Thyroid gland (tissue), 4 donors: ENCODE data around the gene ANXA6. TPM values are rescaled to one million over a fixed set of nuclear protein-coding genes. Genes with fewer than 3 reads are reported as not detected.

Source experiments
- DNase-seq, 2 donors: peaks; one replicate each; pipeline ENCODE4 v3.0.0-alpha.2; 2019
- H3K27ac ChIP-seq, 3 donors: fragments of 200-600 bp; sonication (generic); 1 replicate in 2 of 3; 2 replicates in 1 of 3; pipeline ENCODE4 v1.5.1; 2016 to 2019; ENCODE audit warnings: mild to moderate bottlenecking in 1 of 3, moderate library complexity in 1 of 3
- H3K27me3 ChIP-seq: fragments of 200-600 bp; sonication (generic); one replicate; pipeline ENCODE4 v1.5.1; 2019
- H3K36me3 ChIP-seq, 2 donors: fragments of 200-600 bp; sonication (generic); one replicate each; pipeline ENCODE4 v1.5.1; 2016 to 2019
- H3K4me1 ChIP-seq, 2 donors: fragments of 200-600 bp; sonication (generic); one replicate each; pipeline ENCODE4 v1.5.1; 2017 to 2019
- H3K4me3 ChIP-seq, 3 donors: fragments of 200-600 bp; sonication (generic); replicated peaks in 1 of 3; 1 replicate in 2 of 3; 2 replicates in 1 of 3; pipeline ENCODE4 v1.5.1; 2016; ENCODE audit warnings: mild to moderate bottlenecking in 1 of 3
- H3K9me3 ChIP-seq: fragments of 200-600 bp; sonication (generic); one replicate; pipeline ENCODE4 v1.5.1; 2017
- CTCF ChIP-seq, 6 experiments: fragments of 200-600 bp in 3 of 6; fragments of 450-650 bp in 3 of 6; sonication (generic) in 3 of 6; IDR thresholded peaks; one replicate each; pipeline ENCODE4 v1.5.1; 2016 to 2019; ENCODE audit warnings: antibody characterized with exemption in 6 of 6, mild to moderate bottlenecking in 2 of 6, inconsistent platforms in 1 of 6, moderate library complexity in 1 of 6
- POLR2A ChIP-seq, 2 donors: fragments of 450-650 bp; IDR thresholded peaks; one replicate each; pipeline ENCODE4 v1.6.1; 2017; ENCODE audit warnings: antibody characterized with exemption in 2 of 2, mild to moderate bottlenecking in 2 of 2, moderate library complexity in 1 of 2
- WGBS, 2 donors: methylation state at CpG; one replicate each; pipeline ENCODE4 v1.1.5; 2017; 5-methylcytosine and 5-hydroxymethylcytosine counted together
- intact Hi-C: fragments of 100-400 bp; cut with DNase I; formaldehyde crosslinking; loops from one replicate; pipeline ENCODE4 v1.15.1; 2023
- total RNA-seq, 4 donors: library from RNA; depleted of rRNA; stranded (reverse); fragments of >200 nt; gene quantifications; one replicate each; pipeline ENCODE4 v1.2.3, GENCODE V29; 2016

Gene ANXA6
- total RNA-seq, 4 donors from 2014 or later = 122 to 283 (median 180) TPM

- peaks cover 18 to 30% of the 10 kb centered on the region in 2 donors for H3K4me1 ChIP-seq
Observed at GRCh38 chr5:151148583-151148982, 9.0 kb downstream of the ANXA6 start.

GRCh38 chr5:151147033-151147432 is 10.5 kb downstream of the ANXA6 start:
- no peaks in the 10 kb centered on the region for H3K9me3 ChIP-seq
- no peak for DNase-seq
- peaks cover 18 to 37% of the 10 kb centered on the region in 2 donors for H3K4me1 ChIP-seq
- TF ChIP-seq POLR2A (IDR thresholded peaks at IDR 0.05) = no peak
- TF ChIP-seq CTCF (IDR thresholded peaks at IDR 0.05) = no peak
- no peak overlapping the region for H3K4me3 ChIP-seq
- peaks cover 0 to 8% of the 10 kb centered on the region in 2 donors for H3K36me3 ChIP-seq
- intact Hi-C loops = no loop called here
- 87 to 93% methylated on average over 4 of the region's 4 CpGs for WGBS, 2 donors
- no peak overlapping the region for H3K27ac ChIP-seq
- no peaks in the 10 kb centered on the region for H3K27me3 ChIP-seq

More at GRCh38 chr5:151148583-151148982, 9.0 kb downstream of the ANXA6 start:
- no peak overlapping the region for H3K4me3 ChIP-seq
- DNase-seq = no peak
- peaks cover 0 to 8% of the 10 kb centered on the region in 2 donors for H3K36me3 ChIP-seq
- H3K27ac ChIP-seq = no peak overlapping the region
- H3K9me3 ChIP-seq = no peaks in the 10 kb centered on the region
- H3K27me3 ChIP-seq = no peaks in the 10 kb centered on the region
- intact Hi-C loops = no loop called here
- TF ChIP-seq POLR2A (IDR thresholded peaks at IDR 0.05) (no peak), CTCF (IDR thresholded peaks at IDR 0.05) (no peak)
- 80 to 88% methylated on average over 7 of the region's 7 CpGs for WGBS, 2 donors

- peaks cover 9 to 40% of the 10 kb centered on the region in 2 donors for H3K4me1 ChIP-seq
- H3K27ac ChIP-seq = no peak overlapping the region
- H3K4me3 ChIP-seq = no peak overlapping the region
- TF ChIP-seq POLR2A (IDR thresholded peaks at IDR 0.05) (no peak), CTCF (IDR thresholded peaks at IDR 0.05) (no peak)
- DNase-seq = no peak
- no peaks in the 10 kb centered on the region for H3K9me3 ChIP-seq
- no peaks in the 10 kb centered on the region for H3K27me3 ChIP-seq
- intact Hi-C loops = no loop called here
- H3K36me3 ChIP-seq = peaks cover 0 to 8% of the 10 kb centered on the region in 2 donors
Observed at GRCh38 chr5:151146061-151146460, 11.5 kb downstream of the ANXA6 start.

- intact Hi-C loops = no loop called here
- Histone ChIP-seq H3K4me1 (peaks cover 0 to 30% of the 10 kb centered on the region in 2 donors), H3K27ac (no peak overlapping the region)
Observed at GRCh38 chr5:151144922-151145321, 12.7 kb downstream of the ANXA6 start.

GRCh38 chr5:151144275-151144674 is 13.3 kb downstream of the ANXA6 start:
- no peak for DNase-seq
- peaks cover 1 to 16% of the 10 kb centered on the region in 2 donors for H3K36me3 ChIP-seq
- WGBS, 2 donors = 85 to 87% methylated on average over 6 of the region's 6 CpGs
- H3K27ac ChIP-seq = no peak overlapping the region
- TF ChIP-seq POLR2A (IDR thresholded peaks at IDR 0.05) = no peak
- TF ChIP-seq CTCF (IDR thresholded peaks at IDR 0.05) = no peak
- no peaks in the 10 kb centered on the region for H3K9me3 ChIP-seq
- intact Hi-C loops = no loop called here
- H3K4me1 ChIP-seq = peaks cover 0 to 30% of the 10 kb centered on the region in 2 donors
- H3K27me3 ChIP-seq = no peaks in the 10 kb centered on the region
- H3K4me3 ChIP-seq = no peak overlapping the region

More at GRCh38 chr5:151144922-151145321, 12.7 kb downstream of the ANXA6 start:
- Histone ChIP-seq H3K36me3 (peaks cover 0 to 9% of the 10 kb centered on the region in 2 donors), H3K9me3 (no peaks in the 10 kb centered on the region), H3K27me3 (no peaks in the 10 kb centered on the region), H3K4me3 (no peak overlapping the region)
- no peak for TF ChIP-seq CTCF (IDR thresholded peaks at IDR 0.05)
- TF ChIP-seq POLR2A (IDR thresholded peaks at IDR 0.05) = no peak
- 77 to 96% methylated on average over 7 of the region's 7 CpGs for WGBS, 2 donors
- no peak for DNase-seq
